Peyer's patch (tissue), 4 donors: ENCODE results near the gene ITPRIP. TPM values are rescaled to one million over a fixed set of nuclear protein-coding genes. Genes with fewer than 3 reads are reported as not detected.

Source experiments
- DNase-seq, 3 donors: peaks; one replicate each; pipeline ENCODE4 v3.0.0-alpha.2; 2017 to 2019
- H3K27ac ChIP-seq, 4 donors: fragments of 200-600 bp; sonication (generic); one replicate each; pipeline ENCODE4 v1.5.1; 2016 to 2019
- H3K27me3 ChIP-seq, 2 donors: fragments of 200-600 bp; sonication (generic); one replicate each; pipeline ENCODE4 v1.5.1; 2019
- H3K36me3 ChIP-seq, 3 donors: fragments of 200-600 bp; sonication (generic); one replicate each; pipeline ENCODE4 v1.5.1; 2016 to 2019
- H3K4me1 ChIP-seq, 4 donors: fragments of 200-600 bp; sonication (generic); one replicate each; pipeline ENCODE4 v1.5.1; 2016 to 2019
- H3K4me3 ChIP-seq, 4 donors: fragments of 200-600 bp; sonication (generic); 1 replicate in 3 of 4; 2 replicates in 1 of 4; pipeline ENCODE4 v1.5.1; 2016 to 2019; ENCODE audit warnings: mild to moderate bottlenecking in 1 of 4
- H3K9me3 ChIP-seq, 4 donors: fragments of 200-600 bp; sonication (generic); one replicate each; pipeline ENCODE4 v1.5.1; 2016 to 2019; ENCODE audit warnings: mild to moderate bottlenecking in 1 of 4
- CTCF ChIP-seq, 6 experiments: fragments of 450-650 bp in 4 of 6; fragments of 200-600 bp in 2 of 6; sonication (generic) in 1 of 6; IDR thresholded peaks; one replicate each; pipeline ENCODE4 v1.5.1; 2017 to 2019; ENCODE audit warnings: antibody characterized with exemption in 6 of 6, mild to moderate bottlenecking in 3 of 6, moderate library complexity in 1 of 6
- POLR2A ChIP-seq, 2 donors: fragments of 450-650 bp; IDR thresholded peaks; one replicate each; pipeline ENCODE4 v1.5.1; 2017; ENCODE audit warnings: antibody characterized with exemption in 2 of 2, mild to moderate bottlenecking in 2 of 2, moderate library complexity in 2 of 2
- total RNA-seq, 4 donors: library from RNA; depleted of rRNA; stranded (reverse); fragments of >200 nt; gene quantifications; one replicate each; pipeline ENCODE4 v1.1.0, GENCODE V29; 2016

ITPRIP gene
- total RNA-seq, 4 donors from 2014 or later: 2.8 to 9.9 (median 7.7) TPM

DNA sequence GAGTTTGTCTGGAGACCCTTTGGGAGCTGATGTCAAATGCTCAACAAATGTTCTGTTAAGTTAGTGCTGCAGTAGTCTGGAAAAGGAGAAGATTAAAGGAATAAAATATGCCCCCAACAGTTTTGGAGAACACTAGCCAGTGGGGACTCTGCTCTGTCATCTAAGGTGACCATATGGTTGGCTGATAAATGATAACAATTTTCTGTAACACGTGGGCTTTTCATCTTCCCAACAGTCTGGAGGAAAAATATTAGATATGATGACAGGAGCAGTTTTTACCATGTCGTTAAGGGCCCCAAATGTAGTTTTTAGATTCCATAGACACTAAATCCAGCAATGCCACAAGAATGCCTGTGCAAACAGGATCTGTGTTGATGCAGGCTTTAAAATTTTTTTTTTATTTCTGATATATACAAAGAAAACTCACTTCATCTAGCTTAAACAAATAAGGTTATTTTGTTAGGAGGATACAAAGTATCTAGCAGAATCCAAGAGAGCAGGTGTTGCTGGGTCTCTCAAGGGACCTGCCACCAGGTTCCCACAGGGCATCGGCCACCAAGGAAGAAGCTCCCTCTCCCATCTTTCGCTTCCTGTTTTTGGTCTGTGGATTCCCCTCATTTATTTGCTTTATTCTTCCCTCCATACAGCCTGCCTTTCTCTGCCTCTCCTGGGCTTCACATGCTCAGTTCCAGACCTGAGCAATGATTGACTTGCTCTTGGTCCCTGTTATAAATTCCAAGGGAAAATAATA is 9.2 kb upstream of the ITPRIP start:
- no peaks in the 10 kb centered on the region for H3K36me3 ChIP-seq
- no peaks in the 10 kb centered on the region for H3K9me3 ChIP-seq
- H3K27ac ChIP-seq: no peak overlapping the region
- no peaks in the 10 kb centered on the region for H3K27me3 ChIP-seq
- H3K4me3 ChIP-seq: no peak overlapping the region
- peaks cover 0 to 10% (median 0%) of the 10 kb centered on the region in 4 donors for H3K4me1 ChIP-seq
- DNase-seq: no peak
- no peak for TF ChIP-seq CTCF (IDR thresholded peaks at IDR 0.05)
- TF ChIP-seq POLR2A (IDR thresholded peaks at IDR 0.05): no peak

GRCh38 chr10:104345941-104346340 is 7.7 kb upstream of the ITPRIP start:
- no peak overlapping the region for H3K4me3 ChIP-seq
- no peaks in the 10 kb centered on the region for H3K27me3 ChIP-seq
- TF ChIP-seq CTCF (IDR thresholded peaks at IDR 0.05) (no peak), POLR2A (IDR thresholded peaks at IDR 0.05) (no peak)
- H3K27ac ChIP-seq: no peak overlapping the region
- no peaks in the 10 kb centered on the region for H3K9me3 ChIP-seq
- peaks cover 0 to 8% (median 0%) of the 10 kb centered on the region in 4 donors for H3K4me1 ChIP-seq
- no peaks in the 10 kb centered on the region for H3K36me3 ChIP-seq
- no peak for DNase-seq

GRCh38 chr10:104345515-104345914 is 7.2 kb upstream of the ITPRIP start:
- H3K36me3 ChIP-seq: no peaks in the 10 kb centered on the region
- DNase-seq: no peak
- H3K4me3 ChIP-seq: no peak overlapping the region
- H3K9me3 ChIP-seq: no peaks in the 10 kb centered on the region
- TF ChIP-seq CTCF (IDR thresholded peaks at IDR 0.05) (no peak), POLR2A (IDR thresholded peaks at IDR 0.05) (no peak)
- H3K27me3 ChIP-seq: no peaks in the 10 kb centered on the region
- H3K4me1 ChIP-seq: peaks cover 0 to 8% (median 0%) of the 10 kb centered on the region in 4 donors
- H3K27ac ChIP-seq: no peak overlapping the region

- no peaks in the 10 kb centered on the region for H3K9me3 ChIP-seq
- no peak overlapping the region for H3K27ac ChIP-seq
- H3K4me1 ChIP-seq: peaks cover 0 to 4% (median 0%) of the 10 kb centered on the region in 4 donors
- no peaks in the 10 kb centered on the region for H3K27me3 ChIP-seq
- no peak overlapping the region for H3K4me3 ChIP-seq
- H3K36me3 ChIP-seq: no peaks in the 10 kb centered on the region
- TF ChIP-seq POLR2A (IDR thresholded peaks at IDR 0.05): no peak
- TF ChIP-seq CTCF (IDR thresholded peaks at IDR 0.05): no peak
- DNase-seq: no peak
Measured at GRCh38 chr10:104344219-104344618, 6.0 kb upstream of the ITPRIP start.

- Histone ChIP-seq H3K4me1 (peaks cover 0 to 6% (median 0%) of the 10 kb centered on the region in 4 donors), H3K27me3 (no peaks in the 10 kb centered on the region), H3K27ac (no peak overlapping the region), H3K36me3 (no peaks in the 10 kb centered on the region), H3K4me3 (no peak overlapping the region), H3K9me3 (no peaks in the 10 kb centered on the region)
- no peak for TF ChIP-seq POLR2A (IDR thresholded peaks at IDR 0.05)
- no peak for TF ChIP-seq CTCF (IDR thresholded peaks at IDR 0.05)
- no peak for DNase-seq
Measured at GRCh38 chr10:104342941-104343411, 4.7 kb upstream of the ITPRIP start.
